HCT116 (cell line): ENCODE data around the gene ANO6.

ENCODE experiments used
- CBX3 ChIP-seq: IDR thresholded peaks from 2 replicates; pipeline ENCODE4 v1.6.1; 2012; ENCODE audit warnings: low read depth
- JUND ChIP-seq: IDR thresholded peaks from 2 replicates; pipeline ENCODE4 v1.6.1; 2012
- POLR2AphosphoS5 ChIP-seq: IDR thresholded peaks from 2 replicates; pipeline ENCODE4 v1.6.1; 2011; ENCODE audit warnings: mild to moderate bottlenecking, low read depth, low read length, moderate library complexity
- TF ChIP-seq, protein P1 (sequence below), 3 experiments: fragments of 200-600 bp in 1 of 3; sonication (generic) in 1 of 3; IDR thresholded peaks in 2 of 3; conservative IDR thresholded peaks in 1 of 3; 2 replicates each; pipeline ENCODE4 v1.5.1; 2012 to 2017; ENCODE audit warnings: low read depth in 2 of 3, low read length in 2 of 3, antibody characterized with exemption in 1 of 3, borderline replicate concordance in 1 of 3, control low read depth in 1 of 3, mild to moderate bottlenecking in 1 of 3, mixed read lengths in 1 of 3, mixed run types in 1 of 3, moderate library complexity in 1 of 3; ENCODE audit not compliant: insufficient read depth in 1 of 3
- TF ChIP-seq, protein P2 (sequence below): IDR thresholded peaks from 2 replicates; pipeline ENCODE4 v1.6.1; 2012

DNA sequence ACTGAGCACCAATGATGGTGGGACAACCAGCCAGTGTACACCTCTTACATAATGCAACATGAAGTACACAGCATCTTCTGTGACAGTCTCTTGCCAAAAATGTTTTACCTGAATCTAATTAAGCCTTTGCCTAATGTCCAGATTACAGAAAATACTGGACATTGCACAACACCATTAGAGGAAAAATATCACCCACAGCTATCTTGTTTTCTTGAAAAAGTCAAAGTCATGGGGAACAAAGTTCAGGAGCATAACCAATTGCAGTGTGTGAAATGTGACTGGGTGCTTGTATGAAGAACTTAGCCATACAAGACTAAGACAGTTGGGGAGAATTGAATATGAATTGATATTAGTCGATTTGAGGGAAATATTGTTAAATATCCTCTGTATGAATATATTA lies 12.1 kb upstream of the ANO6 start:
- TF ChIP-seq POLR2AphosphoS5, result no peak
- TF ChIP-seq, protein P1, sequence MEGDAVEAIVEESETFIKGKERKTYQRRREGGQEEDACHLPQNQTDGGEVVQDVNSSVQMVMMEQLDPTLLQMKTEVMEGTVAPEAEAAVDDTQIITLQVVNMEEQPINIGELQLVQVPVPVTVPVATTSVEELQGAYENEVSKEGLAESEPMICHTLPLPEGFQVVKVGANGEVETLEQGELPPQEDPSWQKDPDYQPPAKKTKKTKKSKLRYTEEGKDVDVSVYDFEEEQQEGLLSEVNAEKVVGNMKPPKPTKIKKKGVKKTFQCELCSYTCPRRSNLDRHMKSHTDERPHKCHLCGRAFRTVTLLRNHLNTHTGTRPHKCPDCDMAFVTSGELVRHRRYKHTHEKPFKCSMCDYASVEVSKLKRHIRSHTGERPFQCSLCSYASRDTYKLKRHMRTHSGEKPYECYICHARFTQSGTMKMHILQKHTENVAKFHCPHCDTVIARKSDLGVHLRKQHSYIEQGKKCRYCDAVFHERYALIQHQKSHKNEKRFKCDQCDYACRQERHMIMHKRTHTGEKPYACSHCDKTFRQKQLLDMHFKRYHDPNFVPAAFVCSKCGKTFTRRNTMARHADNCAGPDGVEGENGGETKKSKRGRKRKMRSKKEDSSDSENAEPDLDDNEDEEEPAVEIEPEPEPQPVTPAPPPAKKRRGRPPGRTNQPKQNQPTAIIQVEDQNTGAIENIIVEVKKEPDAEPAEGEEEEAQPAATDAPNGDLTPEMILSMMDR (IDR thresholded peaks at IDR 0.05 in 2 of 3, conservative IDR thresholded peaks at IDR 0.05 in 1 of 3; ENCODE audit: borderline replicate concordance in 1 of 3, insufficient read depth in 1 of 3, low read depth in 2 of 3, low read length in 2 of 3), result no peak
- TF ChIP-seq JUND, result no peak
- TF ChIP-seq, protein P2, sequence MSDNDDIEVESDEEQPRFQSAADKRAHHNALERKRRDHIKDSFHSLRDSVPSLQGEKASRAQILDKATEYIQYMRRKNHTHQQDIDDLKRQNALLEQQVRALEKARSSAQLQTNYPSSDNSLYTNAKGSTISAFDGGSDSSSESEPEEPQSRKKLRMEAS, result no peak
- TF ChIP-seq CBX3, result no peak
